Measurements from ENCODE around the gene CCDC85C. TPM values are rescaled to one million over a fixed set of nuclear protein-coding genes. Genes with fewer than 3 reads are reported as not detected.

Gene CCDC85C
- total and polyA plus RNA-seq, 4 donors, result 4.0 to 23.9 (median 9.6) TPM

GRCh38 chr14:99535448-99535847 is 68.6 kb downstream of the CCDC85C start:
- TF ChIP-seq RXRA (IDR thresholded peaks at IDR 0.05) (no peak), FOXA2 (IDR thresholded peaks at IDR 0.05) (no peak), RAD21 (IDR thresholded peaks at IDR 0.05) (no peak), EGR1 (IDR thresholded peaks at IDR 0.05; ENCODE audit: low read depth in 2 of 2) (no peak), ATF3 (IDR thresholded peaks at IDR 0.05) (no peak), FOXA1 (IDR thresholded peaks at IDR 0.05) (no peak), HNF4G (IDR thresholded peaks at IDR 0.05) (no peak), TAF1 (conservative IDR thresholded peaks at IDR 0.05) (no peak), NR2F2 (IDR thresholded peaks at IDR 0.05) (no peak), ZBTB33 (IDR thresholded peaks at IDR 0.05) (no peak), GABPA (IDR thresholded peaks at IDR 0.05 in 1 of 2, conservative IDR thresholded peaks at IDR 0.05 in 1 of 2) (no peak), SP1 (IDR thresholded peaks at IDR 0.05) (no peak), YY1 (IDR thresholded peaks at IDR 0.05) (no peak), REST (IDR thresholded peaks at IDR 0.05) (no peak), HNF4A (conservative IDR thresholded peaks at IDR 0.05) (no peak)
- no peaks in the 10 kb centered on the region for H3K9me3 ChIP-seq (ENCODE audit: control insufficient read depth in 4 of 4, low read length in 3 of 4)

GRCh38 chr14:99534863-99535262 is 69.1 kb downstream of the CCDC85C start:
- Histone ChIP-seq H3K27me3 (ENCODE audit: control insufficient read depth in 4 of 4, insufficient read depth in 4 of 4, low read length in 3 of 4) (no peaks in the 10 kb centered on the region), H3K9me3 (ENCODE audit: control insufficient read depth in 4 of 4, low read length in 3 of 4) (no peaks in the 10 kb centered on the region), H3K4me1 (ENCODE audit: control insufficient read depth in 4 of 4, insufficient read depth in 4 of 4, low read length in 3 of 4) (peaks cover 6 to 20% (median 12%) of the 10 kb centered on the region in 4 donors), H3K27ac (ENCODE audit: low read depth in 1 of 2, low read length in 2 of 2) (no peak overlapping the region), H3K4me3 (ENCODE audit: low read depth in 1 of 3, low read length in 3 of 3) (no peak overlapping the region), H3K9ac (ENCODE audit: low read depth in 1 of 2, low read length in 2 of 2) (no peak overlapping the region), H3K36me3 (ENCODE audit: control insufficient read depth in 4 of 4, insufficient read depth in 3 of 4, low read depth in 1 of 4, low read length in 3 of 4) (no peaks in the 10 kb centered on the region)
- no peak for DNase-seq (ENCODE audit: low spot score)
- 91% methylated on average over 13 of the region's 13 CpGs for WGBS
- TF ChIP-seq RXRA (IDR thresholded peaks at IDR 0.05) (no peak), FOXA1 (IDR thresholded peaks at IDR 0.05) (no peak), REST (IDR thresholded peaks at IDR 0.05) (no peak), EGR1 (IDR thresholded peaks at IDR 0.05; ENCODE audit: low read depth in 2 of 2) (no peak), ZBTB33 (IDR thresholded peaks at IDR 0.05) (no peak), YY1 (IDR thresholded peaks at IDR 0.05) (no peak), MAX (IDR thresholded peaks at IDR 0.05) (no peak), JUND (IDR thresholded peaks at IDR 0.05) (no peak)

More at GRCh38 chr14:99535448-99535847, 68.6 kb downstream of the CCDC85C start:
- no peak for DNase-seq (ENCODE audit: low spot score)
- 94% methylated on average over 8 of the region's 8 CpGs for WGBS
- no peak overlapping the region for H3K9ac ChIP-seq (ENCODE audit: low read depth in 1 of 2, low read length in 2 of 2)
- no peaks in the 10 kb centered on the region for H3K27me3 ChIP-seq (ENCODE audit: control insufficient read depth in 4 of 4, insufficient read depth in 4 of 4, low read length in 3 of 4)
- no peaks in the 10 kb centered on the region for H3K36me3 ChIP-seq (ENCODE audit: control insufficient read depth in 4 of 4, insufficient read depth in 3 of 4, low read depth in 1 of 4, low read length in 3 of 4)
- peaks cover 2 to 15% (median 8%) of the 10 kb centered on the region in 4 donors for H3K4me1 ChIP-seq (ENCODE audit: control insufficient read depth in 4 of 4, insufficient read depth in 4 of 4, low read length in 3 of 4)
- no peak overlapping the region for H3K27ac ChIP-seq (ENCODE audit: low read depth in 1 of 2, low read length in 2 of 2)
- H3K4me3 ChIP-seq (ENCODE audit: low read depth in 1 of 3, low read length in 3 of 3), result no peak overlapping the region

All from liver (tissue), 9 donors.